UCSD-AML1 (cell line): Measurements from ENCODE around the gene SERPINA12.

ENCODE experiments used
- DNase-seq: peaks from one replicate; lab custom pipeline; 2025; ENCODE audit not compliant: unreplicated experiment; lab: John Stamatoyannopoulos, UW

The SERPINA12 gene

DNA sequence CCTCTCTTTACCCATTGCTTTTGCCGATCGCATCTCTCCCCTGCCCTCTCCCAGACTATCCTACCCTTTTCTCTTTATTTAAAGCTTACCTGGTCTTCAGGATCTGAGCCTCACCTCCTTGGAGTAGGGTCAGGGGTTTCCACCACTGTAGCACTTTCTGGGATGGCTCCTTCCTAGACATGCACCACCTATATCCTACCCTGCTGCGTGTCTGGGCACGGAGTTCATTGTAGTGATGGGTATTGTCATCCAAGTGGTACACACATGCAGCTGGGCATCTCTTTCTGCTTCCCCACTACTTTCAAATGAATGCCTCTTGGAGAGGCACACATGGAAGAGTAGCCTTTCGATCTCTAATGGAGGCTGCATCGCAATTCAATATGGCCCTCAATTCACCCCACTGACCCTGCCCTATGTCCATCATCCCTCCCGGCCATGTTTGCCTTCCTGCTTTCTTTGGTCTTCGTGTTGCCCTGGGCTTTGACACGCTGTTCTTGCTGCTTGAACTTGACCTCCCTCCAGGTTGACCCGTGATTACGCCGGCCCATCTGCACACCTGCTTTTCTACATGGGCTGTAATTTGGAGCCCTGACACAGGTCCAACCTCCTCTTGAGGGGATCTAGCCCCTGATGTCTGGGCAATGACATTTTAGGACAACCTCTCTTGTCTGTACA lies 67.6 kb downstream of the SERPINA12 start:
- DNase-seq: no peak

DNA sequence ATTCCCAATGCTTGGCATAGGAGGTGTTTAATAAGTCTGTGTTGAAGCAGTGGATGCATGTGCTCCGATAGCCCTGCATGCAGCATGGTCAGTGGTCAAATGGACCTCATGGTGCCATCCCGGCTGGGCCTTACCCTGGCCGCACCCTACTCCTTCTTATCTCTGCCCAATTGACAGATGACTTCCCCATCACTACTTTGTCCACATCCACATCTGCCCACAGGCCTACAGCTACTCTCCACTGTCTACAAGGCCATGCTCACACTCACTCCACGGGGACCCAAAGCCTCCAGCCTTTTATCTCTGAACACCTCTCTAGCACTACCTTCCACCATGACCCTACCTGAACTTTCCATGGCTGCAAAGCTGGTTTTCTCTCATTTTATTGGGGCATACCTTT lies 68.1 kb downstream of the SERPINA12 start:
- DNase-seq: no peak

DNA sequence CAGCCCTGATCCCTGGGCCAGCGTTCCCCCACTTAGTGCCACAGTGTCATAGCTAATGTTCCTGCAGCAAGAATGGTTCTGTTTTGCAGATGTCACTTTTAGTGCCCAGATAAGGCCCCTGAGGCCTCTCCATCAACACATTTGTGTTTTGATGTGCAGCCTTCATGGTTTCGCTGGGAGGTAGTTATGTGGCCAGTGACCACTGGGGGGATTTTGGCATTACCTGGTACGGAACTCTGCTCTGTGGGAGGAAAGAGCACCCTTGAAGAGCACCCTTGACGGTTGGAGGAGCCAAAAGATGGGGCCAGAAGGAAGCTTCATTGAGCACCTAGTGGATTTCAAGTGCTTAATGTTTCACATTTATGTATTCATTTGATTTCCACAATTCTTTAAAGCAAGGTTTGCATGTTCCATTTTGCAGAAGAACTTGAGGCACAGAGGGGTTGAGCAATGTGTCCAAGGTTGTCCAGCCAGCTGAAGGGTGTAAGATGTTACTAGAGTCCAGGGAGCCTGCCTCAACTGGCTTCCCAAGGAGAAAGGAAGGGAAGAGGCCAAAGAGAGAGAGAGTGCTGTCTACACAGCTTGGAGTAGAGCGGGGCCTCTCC lies 69.7 kb downstream of the SERPINA12 start:
- DNase-seq: no peak
